Left lobe of liver (tissue), 2 donors: Measurements from ENCODE around the gene KDR. TPM values are rescaled to one million over a fixed set of nuclear protein-coding genes. Genes with fewer than 3 reads are reported as not detected.

Experiments used
- ATAC-seq: fragments of 200-7000 bp; cut with Tn5 transposase; one replicate; pipeline ENCODE4 v1.9.1; 2020; ENCODE audit warnings: mild to moderate bottlenecking, moderate library complexity
- DNase-seq: peaks from one replicate; pipeline ENCODE4 v3.0.0-alpha.2; 2020; ENCODE audit warnings: low spot score
- total RNA-seq: library from RNA; stranded (reverse); gene quantifications from one replicate; pipeline ENCODE4 v1.2.1, GENCODE V29; 2021
- donor health status: DM: no; HTN: no; CAD: no; lungs with moderate emphysema.
- donor health status: DM: no; HTN: yes; CAD: no.

Gene KDR
- 13.5 TPM for total RNA-seq

DNA sequence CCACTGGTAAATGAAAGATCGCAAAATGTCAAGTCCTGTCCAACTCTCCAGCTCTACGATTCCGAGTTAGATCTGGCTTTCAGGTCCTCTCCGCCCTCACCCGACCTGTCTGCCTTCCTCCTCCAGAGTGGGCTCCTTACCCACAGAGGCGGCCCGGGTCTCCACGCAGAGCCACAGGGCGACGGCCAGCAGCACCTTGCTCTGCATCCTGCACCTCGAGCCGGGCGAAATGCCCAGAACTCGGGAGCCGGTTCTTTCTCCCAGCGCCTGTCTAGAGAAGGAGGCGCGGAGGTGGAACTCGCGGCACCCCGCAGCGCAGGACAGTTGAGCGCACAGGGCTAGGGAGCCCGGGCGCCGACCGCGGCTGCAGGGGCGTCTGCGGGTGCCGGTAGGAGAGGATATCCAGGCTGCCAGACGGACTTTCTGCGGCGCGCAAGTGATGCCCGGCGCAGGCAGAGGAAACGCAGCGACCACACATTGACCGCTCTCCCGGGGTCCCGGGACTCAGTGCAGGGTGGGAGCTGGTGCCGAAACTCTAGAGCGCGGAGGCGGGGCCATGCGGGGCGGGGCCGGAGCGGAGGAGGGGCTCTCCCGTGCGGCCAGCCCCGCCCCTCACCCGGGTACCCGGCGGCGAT is at the start of gene KDR:
Gene KDR (minus strand): TSS at position 509 of the 635 bp plus-strand sequence. CDS start 302 bp downstream, at position 207.
- DNase-seq, result peak; percentile 46
- peak; percentile 82 for ATAC-seq

GRCh38 chr4:55173580-55173979 is 48.2 kb upstream of the KDR start:
- no peak for DNase-seq
- ATAC-seq, result no peak

DNA sequence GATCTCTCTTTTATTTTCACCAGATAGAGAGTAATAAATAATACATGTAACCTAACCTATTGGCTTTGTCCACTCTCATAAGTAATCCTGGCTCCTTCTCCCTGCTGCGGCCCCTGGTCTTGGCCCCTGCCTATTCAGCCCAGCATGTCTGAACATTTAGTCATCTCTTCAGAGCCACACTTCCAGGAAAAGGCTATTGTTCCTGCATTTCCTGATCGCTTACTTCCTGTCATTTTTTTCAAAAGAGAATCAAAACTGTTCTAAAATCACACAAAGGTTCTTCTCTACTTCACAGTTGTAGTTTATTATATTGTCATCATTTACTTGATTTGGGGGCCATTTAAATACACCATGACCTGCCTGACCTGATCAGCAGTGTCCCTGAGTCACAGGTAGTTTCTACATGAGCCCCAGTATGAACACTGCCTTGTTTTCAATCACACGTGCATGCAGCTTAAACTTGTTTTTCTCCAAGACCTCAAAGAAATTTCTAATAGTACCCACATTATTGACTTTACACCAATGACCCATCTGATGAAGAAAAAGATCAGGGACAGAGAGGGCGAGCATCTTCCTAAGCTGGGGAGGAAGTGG is 47.4 kb upstream of the KDR start:
- DNase-seq, result no peak
- ATAC-seq, result peak; percentile 49

DNA sequence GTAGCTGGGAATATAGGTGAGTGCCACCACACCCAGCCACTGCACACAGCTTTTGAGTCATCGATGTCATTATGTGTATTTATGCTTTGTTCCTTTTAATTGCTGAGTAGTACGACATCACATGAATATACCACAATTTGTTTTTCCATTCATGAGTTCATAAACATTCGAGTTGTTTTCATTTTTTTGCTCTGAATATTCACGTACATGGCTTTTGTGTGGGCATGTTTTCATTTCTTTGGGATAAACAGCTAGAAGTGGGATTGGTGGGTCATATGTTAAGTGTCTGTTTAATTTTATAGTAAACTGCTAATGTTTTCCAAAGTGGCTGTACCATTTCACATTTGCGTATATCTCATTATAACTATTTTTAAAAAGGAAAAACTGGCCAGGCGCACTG is 45.1 kb upstream of the KDR start:
- DNase-seq, result no peak

DNA sequence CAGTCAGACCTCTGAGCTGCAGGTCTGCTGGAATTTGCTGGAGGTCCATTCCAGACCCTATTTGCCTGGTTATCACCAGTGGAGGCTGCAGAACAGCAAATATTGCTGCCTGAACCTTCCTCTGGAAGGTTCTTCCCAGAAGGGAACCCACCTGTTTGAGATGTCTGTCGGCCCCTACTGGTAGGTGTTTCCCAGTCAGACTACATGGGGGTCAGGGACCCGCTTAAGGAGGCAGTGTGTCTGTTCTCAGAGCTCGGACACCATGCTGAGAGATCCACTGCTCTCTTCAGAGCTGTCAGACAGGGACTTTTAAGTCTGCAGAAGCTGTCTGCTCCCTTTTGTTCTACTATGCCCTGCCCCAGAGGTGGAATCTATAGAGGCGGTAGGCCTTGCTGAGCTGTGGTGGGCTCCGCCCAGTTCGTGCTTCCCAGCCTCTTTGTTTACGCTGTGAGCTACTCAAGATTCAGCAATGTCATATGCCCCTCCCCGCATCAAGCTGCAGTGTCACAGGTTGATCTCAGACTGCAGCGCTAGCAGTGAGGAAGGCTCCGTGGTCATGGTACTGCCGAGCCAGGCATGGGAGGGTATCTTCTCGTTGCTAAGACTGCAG is 44.1 kb upstream of the KDR start:
- no peak for DNase-seq
- ATAC-seq, result no peak

More for the DNA sequence above, 45.1 kb upstream of the KDR start:
- no peak for ATAC-seq

- ATAC-seq, result no peak
- no peak for DNase-seq
Measured at GRCh38 chr4:55162396-55162795, 37.0 kb upstream of the KDR start.

DNA sequence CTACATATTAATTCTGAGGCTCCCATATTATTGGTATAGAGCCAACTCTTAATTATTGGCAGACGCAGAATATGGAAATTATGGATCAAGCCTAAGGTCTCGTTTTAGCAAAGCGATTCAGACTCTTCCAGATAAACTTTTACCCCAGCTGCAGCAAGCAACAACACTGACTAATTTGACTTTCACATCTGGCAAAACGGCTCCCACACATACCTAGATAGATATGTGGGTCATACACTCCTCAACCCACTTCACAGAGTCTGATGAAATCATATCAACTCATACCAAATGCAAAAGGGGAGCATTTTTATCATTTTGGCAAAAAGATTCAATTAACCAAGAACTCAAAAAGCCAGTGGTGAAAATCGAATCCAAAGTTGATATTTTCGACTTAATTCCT is 36.3 kb upstream of the KDR start:
- no peak for DNase-seq
- ATAC-seq, result no peak

DNA sequence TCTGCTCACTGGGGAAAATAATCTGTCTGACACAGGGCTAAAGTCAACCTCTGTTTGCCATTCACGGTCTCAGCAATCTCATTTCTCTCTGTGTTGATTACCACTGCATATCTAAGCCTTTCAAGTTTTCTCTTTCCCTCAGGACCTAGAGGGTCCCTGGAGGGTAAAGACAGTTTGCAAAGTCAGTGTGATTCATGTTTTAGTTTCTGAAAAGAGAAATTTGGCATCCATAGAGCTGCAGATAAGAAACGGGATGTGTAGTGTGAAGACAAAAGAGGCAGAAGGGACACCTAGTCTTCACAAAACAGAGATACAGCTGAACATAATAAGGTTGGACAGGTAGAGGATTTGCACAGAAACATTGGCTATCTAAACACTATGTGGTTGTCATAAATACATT is 34.5 kb upstream of the KDR start:
- no peak for DNase-seq
- ATAC-seq, result no peak

DNA sequence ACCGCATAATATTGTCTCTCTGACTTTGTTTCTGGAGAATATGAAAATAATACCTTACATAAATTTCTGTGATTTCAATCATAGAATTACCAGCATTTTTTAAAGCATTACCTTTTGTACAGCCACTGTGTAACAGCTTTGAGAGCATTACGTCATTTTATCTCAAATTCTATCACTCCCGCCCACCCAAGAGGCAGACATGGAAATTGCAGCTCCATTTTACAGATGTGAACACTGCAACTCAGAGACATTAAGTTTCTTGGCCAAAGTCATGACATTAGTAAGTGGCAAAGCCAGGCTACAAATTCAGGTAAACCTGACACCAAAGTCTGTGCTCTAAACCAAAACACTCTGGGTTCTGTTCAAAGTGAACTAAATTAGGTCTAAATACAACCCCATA is 33.6 kb upstream of the KDR start:
- ATAC-seq, result no peak
- DNase-seq, result no peak

DNA sequence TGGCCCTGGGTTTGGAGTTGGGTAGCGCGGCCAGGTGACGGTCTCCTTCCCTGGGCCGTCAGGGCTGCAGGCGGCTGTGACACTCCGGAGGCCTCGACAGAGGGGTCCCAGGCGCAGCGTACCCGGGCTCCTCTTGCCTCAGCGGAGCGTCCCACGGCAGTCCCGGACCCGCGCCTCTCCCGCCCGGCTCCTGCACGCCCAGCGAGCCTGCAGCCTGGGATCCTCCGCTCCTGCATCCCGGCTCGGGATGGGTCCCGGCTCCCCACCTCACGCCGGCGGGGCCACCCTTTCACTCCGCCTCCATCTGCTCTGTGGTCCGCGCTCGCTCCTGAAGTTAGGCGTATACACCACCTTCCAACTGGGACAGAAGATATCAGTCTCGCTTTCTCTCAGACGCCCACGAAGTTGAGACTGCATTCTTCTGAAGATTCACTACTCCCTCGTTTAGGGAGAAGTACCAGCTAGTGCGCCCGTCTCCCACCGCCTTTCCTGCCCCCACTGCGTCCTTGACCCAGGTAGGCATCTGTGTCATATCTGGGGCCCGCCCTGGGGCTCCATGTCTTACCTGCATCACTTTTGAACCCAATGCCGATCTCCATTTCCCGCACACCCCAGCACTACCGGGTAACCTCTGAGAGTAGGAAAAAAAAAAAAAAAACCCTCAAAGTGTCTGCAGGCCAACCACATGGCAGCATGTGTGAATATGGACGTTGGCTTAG is 32.3 kb upstream of the KDR start:
- ATAC-seq, result no peak
- no peak for DNase-seq

DNA sequence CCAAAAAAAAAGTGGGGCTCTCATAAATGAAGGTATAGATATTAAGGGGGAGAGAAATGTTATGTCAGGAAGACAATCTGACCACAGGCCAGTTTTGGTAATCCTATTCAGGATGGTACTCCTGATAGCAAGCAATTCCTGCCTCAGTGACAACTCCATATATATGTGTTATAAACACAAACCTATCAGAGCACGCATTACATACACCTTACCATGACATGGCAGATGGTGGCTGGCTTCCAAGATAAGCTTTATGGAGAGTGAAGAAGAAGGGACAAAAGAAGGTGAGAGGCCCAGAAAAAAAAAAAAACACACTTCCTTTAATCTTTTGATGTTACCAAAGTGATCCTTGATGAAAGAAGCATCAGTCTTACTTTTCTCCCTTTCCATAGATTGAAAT is 29.5 kb upstream of the KDR start:
- DNase-seq (no peak), ATAC-seq (no peak)

DNA sequence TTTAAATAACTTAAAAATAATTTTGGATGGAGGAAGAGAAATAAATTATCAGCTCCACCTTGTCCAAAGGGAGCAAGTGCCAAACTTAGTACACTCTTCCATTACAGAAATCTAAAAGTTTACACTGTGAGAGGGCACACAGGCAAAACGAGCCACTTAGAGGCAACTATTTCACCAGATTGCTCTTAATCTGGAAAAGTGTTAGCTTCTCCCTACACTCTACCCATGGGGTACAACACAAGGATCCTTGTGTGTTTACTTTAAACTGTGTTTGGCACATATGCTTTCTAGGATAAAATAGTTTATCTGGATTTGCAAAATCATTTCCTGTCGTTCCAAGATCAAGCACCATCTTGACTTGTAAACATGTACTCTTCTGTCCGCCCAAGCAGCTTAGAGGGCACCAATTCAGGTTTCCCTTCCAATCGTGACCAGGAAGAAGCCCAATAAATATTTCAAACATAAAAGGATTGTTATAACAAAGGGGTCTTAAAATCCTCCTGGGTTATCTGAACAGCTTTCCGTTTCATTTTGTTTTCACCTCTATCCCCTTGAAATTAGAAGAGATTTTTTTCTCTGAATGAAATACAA is 29.0 kb upstream of the KDR start:
- ATAC-seq, result no peak
- DNase-seq, result no peak

DNA sequence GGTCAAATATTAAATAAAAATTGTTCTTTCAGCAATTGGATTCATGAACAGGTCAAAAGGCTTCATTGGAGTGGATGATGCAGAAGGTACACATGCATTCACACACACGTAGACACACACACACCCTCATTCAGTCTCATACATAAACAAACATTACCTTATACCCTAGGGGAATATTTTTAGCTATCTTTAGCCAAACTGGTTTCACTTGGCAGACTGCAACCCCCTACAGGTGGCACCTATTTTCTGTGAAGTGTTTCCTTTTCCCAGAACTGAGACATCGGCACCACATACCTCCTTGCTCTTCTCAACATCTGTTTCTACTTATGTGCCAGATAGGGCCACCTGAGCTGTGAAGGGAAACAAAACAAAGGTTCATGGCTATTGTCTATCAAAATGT is 18.5 kb upstream of the KDR start:
- no peak for DNase-seq
- ATAC-seq, result no peak

- no peak for DNase-seq
- no peak for ATAC-seq
Measured at GRCh38 chr4:55138367-55138766, 13.0 kb upstream of the KDR start.

GRCh38 chr4:55136634-55137033 is 11.2 kb upstream of the KDR start:
- DNase-seq (no peak), ATAC-seq (no peak)

DNA sequence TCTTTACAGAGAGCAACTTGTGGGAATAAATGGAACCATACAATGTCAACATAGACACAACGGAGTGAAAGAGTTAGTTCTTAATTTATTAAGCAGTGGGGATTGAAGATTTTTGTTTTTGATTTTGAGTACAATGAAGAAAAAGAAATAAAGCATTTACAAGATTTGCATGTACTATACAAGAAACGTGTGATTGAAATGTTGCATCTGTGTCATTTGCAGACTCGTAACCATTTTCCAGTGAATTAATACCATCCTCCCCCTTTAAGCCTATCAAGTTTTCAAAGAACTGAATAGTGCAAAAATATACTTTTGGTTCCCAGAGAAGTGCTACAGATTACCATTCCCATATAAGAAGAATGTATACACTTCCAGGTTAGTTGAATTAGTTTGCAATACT is 8.6 kb upstream of the KDR start:
- no peak for ATAC-seq
- no peak for DNase-seq

DNA sequence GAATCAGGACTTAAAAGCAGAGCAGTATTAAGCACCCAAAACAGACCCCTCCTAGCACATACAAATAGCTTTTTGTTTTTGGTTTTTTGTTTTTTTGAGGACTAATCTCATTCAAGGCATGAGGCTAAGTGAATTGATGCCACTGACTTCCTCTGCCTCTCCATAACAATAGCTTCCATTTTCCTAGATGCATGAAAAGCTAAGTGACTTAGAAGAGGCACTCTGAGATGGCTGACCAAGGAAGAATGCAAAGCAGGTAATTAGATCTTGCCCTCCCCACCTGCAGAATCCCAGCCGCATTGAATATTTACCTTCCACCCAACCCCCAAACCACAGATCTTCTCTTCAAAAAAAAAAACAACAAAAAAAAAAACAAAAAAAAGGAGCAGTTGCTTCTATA is 7.4 kb upstream of the KDR start:
- DNase-seq (no peak), ATAC-seq (no peak)

GRCh38 chr4:55127521-55127920 is 2.1 kb upstream of the KDR start:
- DNase-seq, result no peak
- no peak for ATAC-seq

DNA sequence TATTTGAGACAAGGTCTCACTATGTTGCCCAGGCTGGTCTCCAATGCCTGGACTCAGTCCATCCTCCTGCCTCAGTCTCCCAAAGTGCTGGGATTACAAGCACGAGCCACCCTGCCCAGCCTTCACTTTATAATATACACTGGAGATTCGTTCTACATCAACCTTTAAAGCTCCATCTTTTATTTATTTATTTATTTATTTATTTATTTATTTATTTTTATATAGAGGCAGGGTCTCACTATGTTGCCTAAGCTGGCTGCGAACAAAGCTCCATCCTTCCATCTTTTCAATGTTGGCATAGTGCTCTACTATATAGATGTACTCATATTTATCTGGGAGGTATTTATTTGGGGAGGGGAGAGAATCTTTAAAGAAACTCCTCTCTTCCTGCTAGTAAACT is 1.7 kb upstream of the KDR start:
- ATAC-seq, result no peak
- no peak for DNase-seq

GRCh38 chr4:55125763-55126541 is 557 bp upstream of the KDR start:
- DNase-seq, result no peak
- ATAC-seq, result no peak
